GM12872 (cell line): ENCODE results near the gene AKAP13.

Experiments
- CTCF ChIP-seq: IDR thresholded peaks from 3 replicates; pipeline ENCODE4 v1.5.1; 2011; ENCODE audit warnings: low read depth, mild to moderate bottlenecking, low read length, moderate library complexity; ENCODE audit not compliant: insufficient read depth

AKAP13 gene

GRCh38 chr15:85555875-85556617, 175.6 kb downstream of the AKAP13 start:
- no peak for TF ChIP-seq CTCF

- TF ChIP-seq CTCF = no peak
Measured at GRCh38 chr15:85556618-85556895, 176.2 kb downstream of the AKAP13 start.

GRCh38 chr15:85557385-85557784, 177.0 kb downstream of the AKAP13 start:
- TF ChIP-seq CTCF = no peak

GRCh38 chr15:85558848-85559247, 178.4 kb downstream of the AKAP13 start:
- no peak for TF ChIP-seq CTCF

GRCh38 chr15:85559530-85559929, 179.1 kb downstream of the AKAP13 start:
- TF ChIP-seq CTCF = no peak

- TF ChIP-seq CTCF = no peak
Measured at GRCh38 chr15:85562824-85563223, 182.4 kb downstream of the AKAP13 start.

- no peak for TF ChIP-seq CTCF
Measured at GRCh38 chr15:85563328-85563727, 182.9 kb downstream of the AKAP13 start.
